GM23338 (cell line): Measurements from ENCODE around the gene LRRC52. TPM values are rescaled to one million over a fixed set of nuclear protein-coding genes. Genes with fewer than 3 reads are reported as not detected.

Experiments used
- ATAC-seq: fragments of 200-7000 bp; cut with Tn5 transposase; 3 replicates; pipeline ENCODE4 v1.9.1; 2020
- DNase-seq: peaks from one replicate; pipeline ENCODE4 v3.0.0-alpha.2; 2015; ENCODE audit warnings: low spot score
- H2AFZ ChIP-seq: fragments of 200-600 bp; sonication (generic); 2 replicates; pipeline ENCODE4 v1.8.0; 2016; ENCODE audit warnings: antibody characterized with exemption, mild to moderate bottlenecking, moderate library complexity
- H3F3A ChIP-seq: fragments of 200-600 bp; sonication (generic); replicated peaks from 2 replicates; pipeline ENCODE4 v1.8.0; 2017; ENCODE audit warnings: antibody characterized with exemption, mixed run types, low read depth
- H3K27ac ChIP-seq: fragments of 200-600 bp; sonication (generic); 2 replicates; pipeline ENCODE4 v1.6.1; 2016; ENCODE audit warnings: low read depth
- H3K27me3 ChIP-seq: fragments of 200-600 bp; sonication (generic); 2 replicates; pipeline ENCODE4 v1.8.0; 2016; ENCODE audit warnings: mild to moderate bottlenecking, mixed run types, moderate library complexity; ENCODE audit not compliant: insufficient read depth
- H3K36me3 ChIP-seq: fragments of 200-600 bp; sonication (generic); 2 replicates; pipeline ENCODE4 v1.8.0; 2016; ENCODE audit warnings: mild to moderate bottlenecking; ENCODE audit not compliant: insufficient read depth
- H3K4me1 ChIP-seq: fragments of 200-600 bp; sonication (generic); 2 replicates; pipeline ENCODE4 v1.8.0; 2016; ENCODE audit warnings: mild to moderate bottlenecking, moderate library complexity; ENCODE audit not compliant: insufficient read depth
- H3K4me2 ChIP-seq: fragments of 200-600 bp; sonication (generic); 2 replicates; pipeline ENCODE4 v1.7.1; 2017; ENCODE audit warnings: mixed run types
- H3K4me3 ChIP-seq: fragments of 200-600 bp; sonication (generic); 2 replicates; pipeline ENCODE4 v1.6.1; 2016; ENCODE audit warnings: mixed run types
- H3K79me2 ChIP-seq: fragments of 200-600 bp; sonication (generic); replicated peaks from 2 replicates; pipeline ENCODE4 v1.8.0; 2017; ENCODE audit warnings: mild to moderate bottlenecking; ENCODE audit not compliant: insufficient read depth
- H3K9me2 ChIP-seq: fragments of 200-600 bp; sonication (generic); 2 replicates; pipeline ENCODE4 v1.8.0; 2017; ENCODE audit not compliant: insufficient read depth
- H4K20me1 ChIP-seq: fragments of 200-600 bp; sonication (generic); replicated peaks from 2 replicates; pipeline ENCODE4 v1.8.0; 2017; ENCODE audit warnings: mild to moderate bottlenecking; ENCODE audit not compliant: insufficient read depth
- H3K27ac Mint-ChIP-seq: 2 replicates; pipeline ENCODE4 v1.8.0; 2020; ENCODE audit warnings: inconsistent platforms, mild to moderate bottlenecking, moderate library complexity, mixed read lengths
- H3K27me3 Mint-ChIP-seq: 3 replicates; pipeline ENCODE4 v1.8.0; 2022; ENCODE audit warnings: low read depth, mild to moderate bottlenecking, moderate library complexity, mixed read lengths, inconsistent platforms; ENCODE audit not compliant: insufficient read depth, poor library complexity
- H3K36me3 Mint-ChIP-seq: 3 replicates; pipeline ENCODE4 v1.8.0; 2021; ENCODE audit warnings: low read depth, mild to moderate bottlenecking, inconsistent platforms, moderate library complexity, mixed read lengths
- H3K4me1 Mint-ChIP-seq: 3 replicates; pipeline ENCODE4 v1.8.0; 2020; ENCODE audit warnings: mild to moderate bottlenecking, inconsistent platforms, mixed read lengths
- H3K4me3 Mint-ChIP-seq: 3 replicates; pipeline ENCODE4 v1.8.0; 2021; ENCODE audit warnings: moderate library complexity, mild to moderate bottlenecking, inconsistent platforms, mixed read lengths
- H3K9me3 Mint-ChIP-seq: 3 replicates; pipeline ENCODE4 v1.8.0; 2020; ENCODE audit warnings: moderate library complexity, mild to moderate bottlenecking, inconsistent platforms, mixed read lengths
- CREB1 ChIP-seq: fragments of 250-450 bp; sonication (Bioruptor Pico); IDR thresholded peaks from 2 replicates; pipeline ENCODE4 v1.5.0; 2020; ENCODE audit warnings: low read depth, mild to moderate bottlenecking, moderate library complexity
- JUNB ChIP-seq: IDR thresholded peaks from one replicate; pipeline ENCODE4 v1.6.1; 2016; ENCODE audit warnings: antibody characterized with exemption; ENCODE audit not compliant: unreplicated experiment
- POLR2AphosphoS5 ChIP-seq: IDR thresholded peaks from 2 replicates; pipeline ENCODE4 v1.6.1; 2016; ENCODE audit warnings: antibody characterized with exemption, low read depth
- ZNF114 ChIP-seq: fragments of 250-450 bp; sonication (Bioruptor Pico); IDR thresholded peaks from 2 replicates; pipeline ENCODE4 v1.5.0; 2020; ENCODE audit warnings: mild to moderate bottlenecking, moderate library complexity
- polyA plus RNA-seq: library from polyadenylated mRNA; unstranded; fragments of >200 nt; fragmentation: Nextera tagmentation; extraction: Ambion mirVana; gene quantifications from 2 replicates; pipeline ENCODE4 v1.2.1, GENCODE V29; 2016
- total RNA-seq: library from RNA; depleted of rRNA; stranded (reverse); fragments of >200 nt; shearing (Covaris generic); gene quantifications from 2 replicates; pipeline ENCODE4 v1.2.3, GENCODE V29; 2014
- TF ChIP-seq, protein P1 (sequence below), 2 experiments: fragments of 200-600 bp in 1 of 2; sonication (generic) in 1 of 2; conservative IDR thresholded peaks; 2 replicates each; pipeline versions ENCODE4 v1.5.1 to v1.6.1; 2016 to 2017; ENCODE audit warnings: antibody characterized with exemption in 2 of 2, low read depth in 2 of 2, mild to moderate bottlenecking in 2 of 2, moderate library complexity in 1 of 2
- TF ChIP-seq, protein P2 (sequence below): IDR thresholded peaks from one replicate; pipeline ENCODE4 v1.6.1; 2018; ENCODE audit warnings: antibody characterized with exemption; ENCODE audit not compliant: unreplicated experiment
- TF ChIP-seq, protein P3 (sequence below): fragments of 250-450 bp; sonication (Bioruptor Pico); IDR thresholded peaks from 2 replicates; pipeline ENCODE4 v1.5.0; 2020; ENCODE audit warnings: mild to moderate bottlenecking, moderate library complexity

The LRRC52 gene
- total and polyA plus RNA-seq, 2 experiments from 2014 or later = not detected

- ATAC-seq = no peak
- Histone ChIP-seq H3K4me3 (no peak overlapping the region), H3F3A (no peaks in the 10 kb centered on the region), H3K36me3 (no peaks in the 10 kb centered on the region), H3K4me1 (peaks cover 17% of the 10 kb centered on the region), H3K27ac (no peak overlapping the region), H3K79me2 (no peaks in the 10 kb centered on the region), H4K20me1 (no peaks in the 10 kb centered on the region), H3K9me2 (no peaks in the 10 kb centered on the region), H3K27me3 (peaks cover 5% of the 10 kb centered on the region), H3K4me2 (no peak overlapping the region), H2AFZ (no peak overlapping the region)
- Mint-ChIP-seq H3K9me3 (no peaks in the 10 kb centered on the region), H3K4me1 (peaks cover 16% of the 10 kb centered on the region), H3K27me3 (peaks cover 4% of the 10 kb centered on the region), H3K4me3 (no peak overlapping the region), H3K27ac (no peak overlapping the region), H3K36me3 (no peaks in the 10 kb centered on the region)
- no peak for DNase-seq
- TF ChIP-seq, protein P1, sequence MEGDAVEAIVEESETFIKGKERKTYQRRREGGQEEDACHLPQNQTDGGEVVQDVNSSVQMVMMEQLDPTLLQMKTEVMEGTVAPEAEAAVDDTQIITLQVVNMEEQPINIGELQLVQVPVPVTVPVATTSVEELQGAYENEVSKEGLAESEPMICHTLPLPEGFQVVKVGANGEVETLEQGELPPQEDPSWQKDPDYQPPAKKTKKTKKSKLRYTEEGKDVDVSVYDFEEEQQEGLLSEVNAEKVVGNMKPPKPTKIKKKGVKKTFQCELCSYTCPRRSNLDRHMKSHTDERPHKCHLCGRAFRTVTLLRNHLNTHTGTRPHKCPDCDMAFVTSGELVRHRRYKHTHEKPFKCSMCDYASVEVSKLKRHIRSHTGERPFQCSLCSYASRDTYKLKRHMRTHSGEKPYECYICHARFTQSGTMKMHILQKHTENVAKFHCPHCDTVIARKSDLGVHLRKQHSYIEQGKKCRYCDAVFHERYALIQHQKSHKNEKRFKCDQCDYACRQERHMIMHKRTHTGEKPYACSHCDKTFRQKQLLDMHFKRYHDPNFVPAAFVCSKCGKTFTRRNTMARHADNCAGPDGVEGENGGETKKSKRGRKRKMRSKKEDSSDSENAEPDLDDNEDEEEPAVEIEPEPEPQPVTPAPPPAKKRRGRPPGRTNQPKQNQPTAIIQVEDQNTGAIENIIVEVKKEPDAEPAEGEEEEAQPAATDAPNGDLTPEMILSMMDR (conservative IDR thresholded peaks at IDR 0.05; ENCODE audit: low read depth in 2 of 2) = no peak
- no peak for TF ChIP-seq CREB1
- no peak for TF ChIP-seq ZNF114 (CRISPR knock-in tag)
- TF ChIP-seq JUNB = no peak
- no peak for TF ChIP-seq POLR2AphosphoS5
- TF ChIP-seq, protein P2, sequence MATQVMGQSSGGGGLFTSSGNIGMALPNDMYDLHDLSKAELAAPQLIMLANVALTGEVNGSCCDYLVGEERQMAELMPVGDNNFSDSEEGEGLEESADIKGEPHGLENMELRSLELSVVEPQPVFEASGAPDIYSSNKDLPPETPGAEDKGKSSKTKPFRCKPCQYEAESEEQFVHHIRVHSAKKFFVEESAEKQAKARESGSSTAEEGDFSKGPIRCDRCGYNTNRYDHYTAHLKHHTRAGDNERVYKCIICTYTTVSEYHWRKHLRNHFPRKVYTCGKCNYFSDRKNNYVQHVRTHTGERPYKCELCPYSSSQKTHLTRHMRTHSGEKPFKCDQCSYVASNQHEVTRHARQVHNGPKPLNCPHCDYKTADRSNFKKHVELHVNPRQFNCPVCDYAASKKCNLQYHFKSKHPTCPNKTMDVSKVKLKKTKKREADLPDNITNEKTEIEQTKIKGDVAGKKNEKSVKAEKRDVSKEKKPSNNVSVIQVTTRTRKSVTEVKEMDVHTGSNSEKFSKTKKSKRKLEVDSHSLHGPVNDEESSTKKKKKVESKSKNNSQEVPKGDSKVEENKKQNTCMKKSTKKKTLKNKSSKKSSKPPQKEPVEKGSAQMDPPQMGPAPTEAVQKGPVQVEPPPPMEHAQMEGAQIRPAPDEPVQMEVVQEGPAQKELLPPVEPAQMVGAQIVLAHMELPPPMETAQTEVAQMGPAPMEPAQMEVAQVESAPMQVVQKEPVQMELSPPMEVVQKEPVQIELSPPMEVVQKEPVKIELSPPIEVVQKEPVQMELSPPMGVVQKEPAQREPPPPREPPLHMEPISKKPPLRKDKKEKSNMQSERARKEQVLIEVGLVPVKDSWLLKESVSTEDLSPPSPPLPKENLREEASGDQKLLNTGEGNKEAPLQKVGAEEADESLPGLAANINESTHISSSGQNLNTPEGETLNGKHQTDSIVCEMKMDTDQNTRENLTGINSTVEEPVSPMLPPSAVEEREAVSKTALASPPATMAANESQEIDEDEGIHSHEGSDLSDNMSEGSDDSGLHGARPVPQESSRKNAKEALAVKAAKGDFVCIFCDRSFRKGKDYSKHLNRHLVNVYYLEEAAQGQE = no peak
- TF ChIP-seq, protein P3, sequence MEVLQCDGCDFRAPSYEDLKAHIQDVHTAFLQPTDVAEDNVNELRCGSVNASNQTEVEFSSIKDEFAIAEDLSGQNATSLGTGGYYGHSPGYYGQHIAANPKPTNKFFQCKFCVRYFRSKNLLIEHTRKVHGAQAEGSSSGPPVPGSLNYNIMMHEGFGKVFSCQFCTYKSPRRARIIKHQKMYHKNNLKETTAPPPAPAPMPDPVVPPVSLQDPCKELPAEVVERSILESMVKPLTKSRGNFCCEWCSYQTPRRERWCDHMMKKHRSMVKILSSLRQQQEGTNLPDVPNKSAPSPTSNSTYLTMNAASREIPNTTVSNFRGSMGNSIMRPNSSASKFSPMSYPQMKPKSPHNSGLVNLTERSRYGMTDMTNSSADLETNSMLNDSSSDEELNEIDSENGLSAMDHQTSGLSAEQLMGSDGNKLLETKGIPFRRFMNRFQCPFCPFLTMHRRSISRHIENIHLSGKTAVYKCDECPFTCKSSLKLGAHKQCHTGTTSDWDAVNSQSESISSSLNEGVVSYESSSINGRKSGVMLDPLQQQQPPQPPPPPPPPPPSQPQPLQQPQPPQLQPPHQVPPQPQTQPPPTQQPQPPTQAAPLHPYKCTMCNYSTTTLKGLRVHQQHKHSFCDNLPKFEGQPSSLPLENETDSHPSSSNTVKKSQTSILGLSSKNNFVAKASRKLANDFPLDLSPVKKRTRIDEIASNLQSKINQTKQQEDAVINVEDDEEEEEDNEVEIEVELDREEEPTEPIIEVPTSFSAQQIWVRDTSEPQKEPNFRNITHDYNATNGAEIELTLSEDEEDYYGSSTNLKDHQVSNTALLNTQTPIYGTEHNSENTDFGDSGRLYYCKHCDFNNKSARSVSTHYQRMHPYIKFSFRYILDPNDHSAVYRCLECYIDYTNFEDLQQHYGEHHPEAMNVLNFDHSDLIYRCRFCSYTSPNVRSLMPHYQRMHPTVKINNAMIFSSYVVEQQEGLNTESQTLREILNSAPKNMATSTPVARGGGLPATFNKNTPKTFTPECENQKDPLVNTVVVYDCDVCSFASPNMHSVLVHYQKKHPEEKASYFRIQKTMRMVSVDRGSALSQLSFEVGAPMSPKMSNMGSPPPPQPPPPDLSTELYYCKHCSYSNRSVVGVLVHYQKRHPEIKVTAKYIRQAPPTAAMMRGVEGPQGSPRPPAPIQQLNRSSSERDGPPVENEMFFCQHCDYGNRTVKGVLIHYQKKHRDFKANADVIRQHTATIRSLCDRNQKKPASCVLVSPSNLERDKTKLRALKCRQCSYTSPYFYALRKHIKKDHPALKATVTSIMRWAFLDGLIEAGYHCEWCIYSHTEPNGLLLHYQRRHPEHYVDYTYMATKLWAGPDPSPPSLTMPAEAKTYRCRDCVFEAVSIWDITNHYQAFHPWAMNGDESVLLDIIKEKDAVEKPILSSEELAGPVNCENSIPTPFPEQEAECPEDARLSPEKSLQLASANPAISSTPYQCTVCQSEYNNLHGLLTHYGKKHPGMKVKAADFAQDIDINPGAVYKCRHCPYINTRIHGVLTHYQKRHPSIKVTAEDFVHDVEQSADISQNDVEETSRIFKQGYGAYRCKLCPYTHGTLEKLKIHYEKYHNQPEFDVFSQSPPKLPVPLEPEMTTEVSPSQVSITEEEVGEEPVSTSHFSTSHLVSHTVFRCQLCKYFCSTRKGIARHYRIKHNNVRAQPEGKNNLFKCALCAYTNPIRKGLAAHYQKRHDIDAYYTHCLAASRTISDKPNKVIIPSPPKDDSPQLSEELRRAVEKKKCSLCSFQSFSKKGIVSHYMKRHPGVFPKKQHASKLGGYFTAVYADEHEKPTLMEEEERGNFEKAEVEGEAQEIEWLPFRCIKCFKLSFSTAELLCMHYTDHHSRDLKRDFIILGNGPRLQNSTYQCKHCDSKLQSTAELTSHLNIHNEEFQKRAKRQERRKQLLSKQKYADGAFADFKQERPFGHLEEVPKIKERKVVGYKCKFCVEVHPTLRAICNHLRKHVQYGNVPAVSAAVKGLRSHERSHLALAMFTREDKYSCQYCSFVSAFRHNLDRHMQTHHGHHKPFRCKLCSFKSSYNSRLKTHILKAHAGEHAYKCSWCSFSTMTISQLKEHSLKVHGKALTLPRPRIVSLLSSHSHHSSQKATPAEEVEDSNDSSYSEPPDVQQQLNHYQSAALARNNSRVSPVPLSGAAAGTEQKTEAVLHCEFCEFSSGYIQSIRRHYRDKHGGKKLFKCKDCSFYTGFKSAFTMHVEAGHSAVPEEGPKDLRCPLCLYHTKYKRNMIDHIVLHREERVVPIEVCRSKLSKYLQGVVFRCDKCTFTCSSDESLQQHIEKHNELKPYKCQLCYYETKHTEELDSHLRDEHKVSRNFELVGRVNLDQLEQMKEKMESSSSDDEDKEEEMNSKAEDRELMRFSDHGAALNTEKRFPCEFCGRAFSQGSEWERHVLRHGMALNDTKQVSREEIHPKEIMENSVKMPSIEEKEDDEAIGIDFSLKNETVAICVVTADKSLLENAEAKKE (CRISPR knock-in tag) = no peak
These were observed 18.8 kb downstream of the LRRC52 start for GRCh38 chr1:165562571-165562970.
